Ishikawa (cell line): ENCODE data around the gene B4GALT6.

Experiments
- CEBPB ChIP-seq: IDR thresholded peaks from 2 replicates; pipeline ENCODE4 v1.6.1; 2012
- CREB1 ChIP-seq: IDR thresholded peaks from 2 replicates; pipeline ENCODE4 v1.6.1; 2012; ENCODE audit warnings: low read depth
- FOXM1 ChIP-seq: IDR thresholded peaks from 2 replicates; pipeline ENCODE4 v1.6.1; 2012; ENCODE audit warnings: low read depth, borderline replicate concordance
- MAX ChIP-seq: IDR thresholded peaks from 2 replicates; pipeline ENCODE4 v1.6.1; 2012
- RAD21 ChIP-seq: IDR thresholded peaks from 2 replicates; pipeline ENCODE4 v1.6.1; 2012; ENCODE audit warnings: low read depth
- REST ChIP-seq: IDR thresholded peaks from 2 replicates; pipeline ENCODE4 v1.6.1; 2012; ENCODE audit warnings: low read depth, mild to moderate bottlenecking
- TAF1 ChIP-seq: IDR thresholded peaks from 2 replicates; pipeline ENCODE4 v1.6.1; 2012; ENCODE audit warnings: low read depth, mild to moderate bottlenecking
- TCF12 ChIP-seq: IDR thresholded peaks from 2 replicates; pipeline ENCODE4 v1.6.1; 2012; ENCODE audit warnings: low read depth
- YY1 ChIP-seq: IDR thresholded peaks from 2 replicates; pipeline ENCODE4 v1.6.1; 2012; ENCODE audit warnings: low read depth

GRCh38 chr18:31652877-31653276, 31.5 kb downstream of the B4GALT6 start:
- TF ChIP-seq YY1, result no peak
- TF ChIP-seq CREB1, result no peak
- no peak for TF ChIP-seq CEBPB
- TF ChIP-seq MAX, result no peak
- no peak for TF ChIP-seq RAD21
- TF ChIP-seq TCF12, result no peak
- no peak for TF ChIP-seq TAF1
- TF ChIP-seq REST, result no peak
- TF ChIP-seq FOXM1, result no peak
